GM18498 (cell line): ENCODE results near the gene RHEX.

ENCODE experiments used
- ATAC-seq: cut with Tn5 transposase; IDR thresholded peaks from one replicate; pipeline ENCODE4 v1.9.1; 2021; ENCODE audit warnings: mild to moderate bottlenecking, moderate library complexity; ENCODE audit not compliant: unreplicated experiment

Gene RHEX

GRCh38 chr1:206114692-206115640 lies 62.0 kb downstream of the RHEX start:
- no peak for ATAC-seq

DNA sequence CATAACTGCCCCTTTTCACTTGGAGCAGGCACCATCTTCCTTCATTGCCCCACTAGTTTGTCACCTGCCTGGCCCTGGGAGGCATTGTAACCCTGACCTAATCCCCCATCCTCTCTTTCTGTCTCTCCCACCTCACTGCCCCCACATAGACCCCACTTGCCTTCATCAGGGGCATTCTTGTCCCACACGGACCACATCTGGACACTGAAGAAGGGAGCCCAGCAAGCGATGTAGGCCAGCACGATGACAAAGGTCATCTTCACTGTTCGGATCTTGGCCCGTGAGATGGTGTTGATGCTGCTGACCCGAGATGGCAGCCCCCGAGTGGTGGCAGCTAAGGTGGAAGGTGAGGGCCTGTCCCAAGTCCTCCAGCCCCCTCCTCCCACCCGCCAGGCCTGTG lies 62.8 kb downstream of the RHEX start:
- ATAC-seq, result no peak

DNA sequence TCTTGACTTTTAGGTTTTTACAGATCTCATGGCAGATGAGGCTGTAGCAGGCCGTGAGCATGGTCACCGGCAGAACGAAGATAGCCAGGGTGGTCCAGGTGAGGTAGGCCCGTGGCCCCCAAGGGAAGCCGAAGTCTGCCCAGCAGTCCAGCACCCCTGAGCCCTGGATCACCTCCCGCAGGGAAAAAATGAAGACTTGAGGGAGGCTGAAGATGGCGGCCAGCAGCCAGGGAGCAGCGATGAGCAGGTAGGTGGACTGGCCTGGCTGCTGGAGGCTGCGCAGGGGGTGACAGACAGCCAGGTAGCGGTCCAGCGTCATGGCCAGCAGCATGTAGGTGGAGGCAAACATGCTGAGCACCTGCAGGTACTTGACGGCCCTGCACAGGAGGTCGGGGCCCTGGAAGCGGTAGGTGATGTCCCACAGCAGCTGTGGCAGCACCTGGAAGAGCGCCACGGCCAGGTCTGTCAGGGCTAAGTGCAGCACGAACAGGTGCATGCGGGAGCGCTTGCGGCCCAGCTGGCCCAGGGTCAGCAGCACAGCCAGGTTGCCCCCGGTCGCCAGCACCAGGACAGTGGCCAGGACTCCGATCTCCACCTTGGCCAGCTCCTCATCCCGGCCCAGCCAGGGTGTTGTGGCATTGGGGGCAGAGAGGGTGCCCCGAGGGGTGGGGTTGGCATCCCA lies 63.4 kb downstream of the RHEX start:
- no peak for ATAC-seq

DNA sequence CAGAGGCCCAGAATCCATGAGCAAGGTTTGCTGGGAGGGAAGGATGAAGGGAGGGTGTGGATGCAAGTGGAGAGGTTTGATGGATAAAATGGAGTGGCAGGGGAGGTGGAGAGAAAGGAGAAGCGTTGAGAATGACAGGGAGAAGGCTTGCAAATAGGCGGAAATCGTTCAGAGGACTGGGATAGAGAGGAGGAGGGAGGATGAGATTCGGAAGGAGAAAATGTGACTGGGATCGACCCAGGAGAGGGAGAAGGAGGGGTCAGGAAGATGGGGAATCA lies 63.8 kb downstream of the RHEX start:
- ATAC-seq, result no peak

DNA sequence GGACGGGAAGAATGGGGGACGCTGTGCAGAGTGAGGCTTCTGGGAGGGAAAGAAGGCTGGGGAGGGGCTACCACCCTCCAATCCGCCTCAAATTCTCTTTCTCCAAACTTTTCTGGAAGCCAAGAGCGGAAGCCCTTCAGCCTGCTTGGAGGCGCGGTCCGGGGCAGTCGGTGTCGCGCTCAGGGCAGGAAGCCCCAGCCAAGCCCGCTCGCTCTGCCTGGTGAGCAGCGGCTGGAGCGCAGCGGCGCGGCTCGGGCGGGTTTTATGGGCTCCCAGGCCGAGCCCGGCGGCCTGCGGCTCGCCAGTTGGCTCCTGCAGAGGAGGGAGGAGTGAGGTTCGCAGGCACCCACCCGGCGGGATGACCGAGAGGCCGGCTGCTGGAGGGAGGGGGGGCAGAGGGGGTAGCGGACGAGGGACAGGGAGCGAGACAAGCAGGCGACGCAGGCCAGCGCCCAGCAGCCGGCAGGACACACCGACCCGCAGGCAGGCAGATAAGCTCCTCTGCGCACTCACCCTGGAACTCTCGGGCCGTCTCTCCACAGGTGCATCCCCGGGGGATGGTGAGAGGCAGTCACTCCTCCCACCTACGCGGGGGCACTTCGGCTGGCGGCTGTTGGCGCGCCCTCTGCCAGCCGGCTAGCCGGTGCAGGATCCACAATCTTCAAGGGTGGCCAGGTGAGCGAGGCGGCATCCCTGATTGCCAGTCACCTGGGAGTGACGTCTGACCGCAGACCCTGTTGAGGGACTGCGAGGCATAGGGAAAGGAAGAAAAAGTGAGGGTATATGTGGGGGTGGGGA lies 64.4 kb downstream of the RHEX start, which contains the start of gene AVPR1B:
AVPR1B (minus strand) TSS at position 238 of the 798 bp plus-strand sequence. CDS start 498 bp downstream, outside the sequence.
- no peak for ATAC-seq

GRCh38 chr1:206120406-206120805 lies 67.4 kb downstream of the RHEX start:
- ATAC-seq, result no peak

- no peak for ATAC-seq
Measured at GRCh38 chr1:206121269-206121668, 68.3 kb downstream of the RHEX start.

DNA sequence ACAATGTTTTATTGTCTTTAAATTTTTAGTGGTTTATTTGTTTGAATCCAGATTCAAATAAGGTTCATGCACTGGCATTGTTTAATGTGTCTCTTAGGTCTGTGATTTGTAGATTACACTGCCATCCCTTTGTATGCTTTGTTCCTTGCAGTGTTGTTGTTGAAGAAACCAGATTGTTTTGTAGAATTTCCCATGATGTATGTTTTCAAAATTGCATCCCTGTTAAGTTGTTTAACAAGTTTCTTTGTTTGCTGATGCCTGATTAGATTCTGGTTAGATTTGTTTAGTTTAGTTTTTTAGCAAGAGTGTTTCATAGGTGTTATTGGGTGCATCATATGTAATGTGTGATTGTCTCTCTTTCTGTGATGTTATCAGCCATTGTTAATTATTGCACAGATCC lies 69.7 kb downstream of the RHEX start:
- ATAC-seq, result no peak

DNA sequence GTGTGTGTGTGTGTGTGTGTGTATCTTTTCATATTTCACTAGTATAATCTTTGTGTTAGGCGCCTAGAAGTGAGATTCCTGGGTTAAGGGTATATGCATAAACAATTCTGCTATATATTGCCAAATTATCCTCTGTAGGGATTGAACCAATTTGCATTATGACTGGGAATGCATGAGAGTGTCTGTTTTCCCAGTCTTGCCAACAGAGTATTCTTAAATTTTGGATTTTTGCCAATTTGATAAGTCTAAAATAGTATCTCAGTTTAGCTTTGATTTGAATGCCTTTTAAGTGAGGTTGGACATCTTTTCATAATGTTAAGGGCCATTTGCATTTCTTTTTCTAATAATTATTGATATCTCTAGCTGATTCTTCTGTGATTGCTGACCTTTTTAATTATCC lies 72.4 kb downstream of the RHEX start:
- no peak for ATAC-seq

- no peak for ATAC-seq
Measured at GRCh38 chr1:206127336-206127735, 74.4 kb downstream of the RHEX start.

GRCh38 chr1:206128196-206128595 lies 75.2 kb downstream of the RHEX start:
- no peak for ATAC-seq

DNA sequence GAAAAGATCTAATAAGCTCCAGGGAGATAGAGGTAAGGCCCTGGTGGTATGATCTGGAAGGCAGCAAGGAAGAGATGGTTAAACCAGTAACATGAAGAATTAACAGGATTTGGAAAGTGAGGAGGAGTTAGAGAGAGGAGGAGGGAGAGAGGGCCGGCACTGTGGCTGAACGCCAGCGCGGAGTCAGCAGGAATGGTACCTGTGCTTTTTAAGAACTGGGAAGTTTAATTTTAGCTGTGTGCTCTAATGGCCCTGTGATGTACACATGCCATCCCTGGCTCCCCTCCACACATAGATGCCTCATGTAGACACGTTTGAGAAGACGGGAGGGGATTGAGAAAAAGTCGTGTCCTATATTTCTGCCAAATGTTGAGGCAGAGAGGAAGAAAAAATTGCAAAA lies 78.1 kb downstream of the RHEX start:
- no peak for ATAC-seq

DNA sequence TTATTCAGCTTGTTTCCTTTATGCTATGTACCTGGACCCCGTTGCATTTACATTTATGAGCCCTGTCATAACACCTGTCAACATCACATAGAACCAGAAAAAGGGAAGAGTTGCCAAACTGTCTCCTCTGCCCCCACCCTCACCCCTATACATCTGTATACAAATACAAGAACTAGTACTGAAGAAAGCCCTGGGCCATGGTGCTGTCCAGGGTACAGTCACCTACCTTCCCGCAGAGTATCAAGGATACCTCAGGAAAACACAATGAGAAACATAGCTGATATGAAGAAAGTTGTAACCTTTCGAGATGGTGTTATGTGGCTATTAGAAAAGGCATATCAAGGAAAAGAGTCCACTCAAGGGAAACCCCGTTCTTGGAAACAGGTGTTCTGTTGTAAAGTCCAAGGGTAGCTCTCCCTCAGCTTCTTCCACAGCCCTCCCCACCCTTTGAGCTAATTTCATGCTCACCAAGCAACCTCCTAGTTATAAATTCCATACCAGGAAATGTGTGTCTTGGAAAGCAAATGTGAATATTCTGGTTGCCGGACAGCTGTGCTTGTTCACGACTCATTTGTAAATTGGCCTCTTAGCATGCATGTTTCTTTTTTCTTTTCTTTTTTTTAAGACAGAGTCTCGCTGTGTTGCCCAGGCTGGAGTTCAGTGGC lies 80.9 kb downstream of the RHEX start:
- ATAC-seq, result no peak

GRCh38 chr1:206135248-206135647 lies 82.3 kb downstream of the RHEX start:
- ATAC-seq, result no peak

GRCh38 chr1:206136241-206136640 lies 83.3 kb downstream of the RHEX start:
- no peak for ATAC-seq

DNA sequence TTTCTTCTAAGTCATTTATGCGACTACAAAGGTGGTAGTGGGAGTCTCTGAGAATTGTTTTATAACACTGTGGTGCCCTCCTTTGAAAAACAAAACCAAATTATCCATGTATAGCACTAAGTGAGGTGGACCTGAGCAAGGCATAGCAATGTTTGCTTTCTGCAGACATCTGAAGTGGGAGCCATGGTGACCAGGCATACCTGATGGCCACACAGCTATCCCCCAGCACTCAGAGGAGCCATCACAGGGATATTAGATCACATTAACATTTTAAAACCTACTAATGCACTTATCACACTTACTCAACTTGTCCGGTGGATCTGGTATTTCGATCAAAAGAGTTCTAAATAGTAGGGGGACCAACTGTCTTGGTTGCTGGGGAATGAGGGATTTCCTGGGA lies 89.0 kb downstream of the RHEX start:
- ATAC-seq, result no peak

DNA sequence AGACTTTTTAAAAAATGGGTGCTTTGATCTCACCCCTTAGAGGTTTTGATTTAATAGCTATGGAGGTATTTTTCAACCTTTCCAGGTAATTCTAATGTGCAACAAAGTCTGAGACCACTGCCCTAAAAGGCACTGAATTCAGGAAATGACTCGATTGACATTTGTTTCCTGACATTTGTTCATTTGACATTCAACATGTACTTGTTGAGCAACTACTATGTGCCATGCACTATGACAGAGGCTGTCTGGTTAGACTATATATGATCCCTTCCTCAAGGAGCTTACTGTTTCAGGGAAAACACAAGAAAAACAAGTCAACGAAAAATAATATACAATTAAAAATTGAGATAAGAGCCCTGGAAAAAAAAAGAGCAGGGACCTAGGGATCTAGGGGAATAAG lies 89.8 kb downstream of the RHEX start:
- no peak for ATAC-seq

GRCh38 chr1:206143537-206144172 lies 90.7 kb downstream of the RHEX start:
- no peak for ATAC-seq

DNA sequence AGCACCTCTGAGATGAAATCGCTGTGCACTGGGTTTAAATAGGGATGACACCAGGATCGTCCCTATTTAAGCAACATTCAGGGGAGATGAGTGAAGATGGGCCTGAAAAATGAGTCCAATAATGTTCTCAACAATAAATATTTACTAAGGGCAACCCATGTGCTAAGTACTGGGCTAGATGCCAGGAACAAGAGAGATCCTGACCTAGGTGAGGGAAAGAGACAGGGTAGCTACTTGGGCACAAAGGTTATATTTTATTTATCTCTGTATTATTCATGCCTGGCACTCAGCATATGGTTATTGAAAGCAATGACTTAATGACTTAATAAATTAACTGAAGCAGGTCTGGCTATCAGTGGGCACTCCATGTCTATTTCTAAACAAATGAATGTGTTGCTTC lies 91.6 kb downstream of the RHEX start:
- no peak for ATAC-seq

DNA sequence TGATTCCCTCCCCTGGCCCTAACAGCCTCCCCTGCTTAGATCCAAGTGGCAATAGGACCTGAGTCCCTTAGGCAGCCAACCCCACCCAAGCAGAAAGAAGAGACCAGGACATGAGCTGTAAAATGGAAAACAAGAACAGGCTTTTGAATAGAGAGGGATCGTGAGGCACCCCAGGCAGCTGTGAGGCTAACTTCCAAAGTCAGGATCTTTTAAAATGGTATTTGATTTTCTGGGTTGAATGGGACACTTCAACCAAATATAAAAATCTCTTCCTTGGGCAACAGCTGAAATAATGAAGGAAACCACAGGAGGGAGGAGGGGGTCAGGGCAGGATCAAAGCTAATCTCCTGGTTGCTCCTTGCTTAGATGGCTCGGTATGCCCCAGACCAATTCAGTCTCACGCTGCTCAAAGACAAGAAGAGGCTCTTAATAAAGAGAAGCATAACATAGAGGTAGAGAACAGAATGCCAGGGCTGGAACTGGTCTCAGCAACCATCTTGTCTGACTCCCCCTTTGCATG lies 92.9 kb downstream of the RHEX start:
- no peak for ATAC-seq
